DMS79 treated with DMSO at 0.1 percent for 48 hours (cell line): Measurements from ENCODE around the gene PLIN3.
A peak's percentile ranks its signal among the peaks of the same experiment; 100 is the strongest.
"Not testable (repeated sequence)": the region's sequence is repeated elsewhere in the genome, so short reads cannot be mapped to it uniquely, and the experiment has no call there.

Experiments used
- DNase-seq: peaks from one replicate; lab custom pipeline; 2025; lab: John Stamatoyannopoulos, UW

The PLIN3 gene

GRCh38 chr19:4847190-4847973, 20.1 kb downstream of the PLIN3 start:
- DNase-seq, result no peak

GRCh38 chr19:4845975-4846374, 21.5 kb downstream of the PLIN3 start:
- not testable (repeated sequence) for DNase-seq

- no peak for DNase-seq
These were observed 22.9 kb downstream of the PLIN3 start for GRCh38 chr19:4844348-4845179.

- no peak for DNase-seq
These were observed 23.9 kb downstream of the PLIN3 start for GRCh38 chr19:4843647-4843965.

DNA sequence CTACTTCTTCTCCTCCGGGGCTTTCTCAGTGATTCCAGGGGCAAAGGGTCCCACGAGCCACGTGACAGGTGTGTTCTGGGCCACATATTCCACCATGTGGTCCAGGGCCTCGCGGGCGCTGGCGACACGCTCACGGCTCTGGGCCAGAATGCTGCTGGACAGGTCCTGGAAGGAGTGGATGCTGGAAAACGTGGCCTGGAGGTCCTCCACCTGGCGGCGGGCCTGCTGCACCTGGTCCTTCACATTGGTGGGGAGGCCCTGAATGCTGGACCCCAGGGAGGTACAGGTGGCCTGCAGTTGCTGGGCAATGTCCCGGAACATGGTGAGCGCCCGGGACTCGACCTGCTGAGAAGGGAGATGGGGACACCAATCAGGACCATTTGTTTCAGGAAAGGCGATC, 28.3 kb downstream of the PLIN3 start:
- no peak for DNase-seq

GRCh38 chr19:4832776-4833175, 34.7 kb downstream of the PLIN3 start:
- no peak for DNase-seq

DNA sequence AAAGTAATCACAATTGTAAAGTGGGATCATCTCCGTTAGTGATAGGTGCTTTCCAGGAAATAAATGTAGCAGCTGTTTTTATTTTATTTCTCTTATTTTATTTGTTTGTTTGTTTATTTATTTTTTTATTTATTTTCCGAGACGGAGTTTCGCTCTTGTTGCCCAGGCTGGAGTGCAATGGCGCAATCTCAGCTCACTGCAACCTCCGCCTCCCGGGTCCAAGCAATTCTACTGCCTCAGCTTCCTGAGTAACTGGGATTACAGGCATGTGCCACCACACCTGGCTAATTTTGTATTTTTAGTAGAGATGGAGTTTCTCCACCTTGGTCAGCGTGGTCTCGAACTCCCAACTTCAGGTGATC, 35.5 kb downstream of the PLIN3 start:
- DNase-seq, result not testable (repeated sequence)

DNA sequence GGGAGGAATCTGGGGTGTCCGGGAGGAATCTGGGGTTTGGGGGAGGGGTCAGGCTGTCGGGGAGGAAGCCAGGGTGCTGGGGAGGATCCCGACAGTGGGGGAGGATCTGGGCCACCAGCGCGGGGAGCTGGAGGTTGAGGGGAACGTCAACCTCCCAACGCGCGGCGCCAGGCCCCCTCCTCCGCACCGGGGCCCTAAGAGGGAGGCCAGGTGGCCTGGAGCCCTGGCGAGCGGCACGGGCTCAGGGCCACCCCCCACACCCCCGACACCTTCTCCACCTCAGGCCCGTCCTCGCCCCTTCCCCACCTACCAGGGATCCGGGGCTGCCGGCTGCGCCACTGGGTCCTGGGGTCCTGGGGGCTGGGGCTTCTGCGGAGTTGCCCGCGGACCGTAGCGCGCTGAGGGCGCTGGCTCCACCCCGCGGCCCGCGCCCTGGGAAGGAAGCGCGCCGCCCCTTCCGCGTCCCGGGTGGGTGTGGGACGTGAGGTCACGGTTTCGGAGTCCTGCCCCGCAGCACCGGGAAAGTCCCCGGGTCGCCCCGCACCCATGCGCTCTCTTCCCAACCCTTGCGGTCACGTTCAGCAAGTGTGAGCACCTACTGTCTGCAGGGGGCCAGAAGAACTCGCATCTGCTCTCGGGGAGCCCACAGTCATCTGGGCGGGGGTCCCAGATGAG, 36.0 kb downstream of the PLIN3 start, which contains the start of gene TICAM1:
TICAM1 (minus strand) TSS at position 409 of the 675 bp plus-strand sequence. CDS start 13,335 bp downstream, outside the sequence.
- DNase-seq, result peak; percentile 16

- DNase-seq, result no peak
These were observed 36.6 kb downstream of the PLIN3 start for GRCh38 chr19:4830768-4831265.

DNA sequence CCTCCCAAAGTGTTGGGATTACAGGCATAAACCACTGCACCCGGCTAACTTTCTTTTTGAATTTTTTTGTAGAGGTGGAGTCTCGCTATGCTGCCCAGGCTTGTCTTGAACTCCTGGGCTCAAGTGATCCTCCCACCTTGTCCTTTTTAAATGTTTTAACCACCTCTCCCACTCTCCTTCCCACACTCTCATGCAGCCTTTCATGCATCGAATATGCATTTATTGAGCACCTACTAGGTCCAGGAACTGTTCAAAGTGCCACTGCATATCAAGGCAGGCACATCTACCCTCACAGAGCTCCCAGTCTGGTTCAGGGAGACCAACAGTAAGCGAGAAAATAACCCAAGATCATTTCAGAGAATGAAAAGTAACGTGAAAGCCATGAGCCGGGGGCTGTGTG, 37.1 kb downstream of the PLIN3 start:
- no peak for DNase-seq

- no peak for DNase-seq
These were observed 38.3 kb downstream of the PLIN3 start for GRCh38 chr19:4829001-4829712.

DNA sequence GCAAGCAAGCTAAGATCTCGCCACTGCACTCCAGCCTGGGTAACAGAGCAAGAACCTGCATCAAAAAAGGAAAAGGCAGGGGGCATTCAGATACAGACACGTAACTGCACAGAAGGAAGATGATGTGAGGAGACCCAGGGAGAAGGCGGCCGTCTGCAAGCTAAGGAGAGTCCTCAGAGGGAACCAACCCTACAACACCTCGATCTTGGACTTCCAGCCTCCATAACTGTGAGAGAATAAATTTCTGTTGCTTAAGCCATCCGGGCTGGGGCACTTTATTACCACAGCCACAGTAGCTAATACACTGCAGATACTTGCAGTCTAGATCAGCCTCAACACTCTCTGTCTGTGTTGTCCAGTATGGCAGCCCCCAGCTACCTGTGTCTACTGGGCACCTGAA, 43.9 kb downstream of the PLIN3 start:
- DNase-seq, result no peak

DNA sequence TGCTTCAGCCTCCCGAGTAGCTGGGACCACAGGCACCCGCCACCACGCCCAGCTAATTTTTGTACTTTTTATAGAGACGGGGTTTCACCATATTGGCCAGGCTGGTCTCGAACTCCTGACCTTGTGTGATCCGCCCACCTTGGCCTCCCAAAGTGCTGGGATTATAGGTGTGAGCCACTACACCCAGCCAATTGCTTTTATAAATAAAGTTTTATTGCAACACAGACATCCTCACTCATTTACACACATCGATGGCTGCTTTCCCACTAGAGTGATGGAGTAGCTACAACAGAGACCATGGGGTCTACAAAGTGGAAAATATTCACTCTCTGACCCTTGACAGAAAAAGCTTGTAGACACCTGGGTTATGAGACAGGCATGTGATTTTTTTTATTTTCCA, 45.1 kb downstream of the PLIN3 start:
- not testable (repeated sequence) for DNase-seq

GRCh38 chr19:4821265-4821664, 46.2 kb downstream of the PLIN3 start:
- no peak for DNase-seq

- DNase-seq, result no peak
These were observed 49.8 kb downstream of the PLIN3 start for GRCh38 chr19:4817467-4818277.

DNA sequence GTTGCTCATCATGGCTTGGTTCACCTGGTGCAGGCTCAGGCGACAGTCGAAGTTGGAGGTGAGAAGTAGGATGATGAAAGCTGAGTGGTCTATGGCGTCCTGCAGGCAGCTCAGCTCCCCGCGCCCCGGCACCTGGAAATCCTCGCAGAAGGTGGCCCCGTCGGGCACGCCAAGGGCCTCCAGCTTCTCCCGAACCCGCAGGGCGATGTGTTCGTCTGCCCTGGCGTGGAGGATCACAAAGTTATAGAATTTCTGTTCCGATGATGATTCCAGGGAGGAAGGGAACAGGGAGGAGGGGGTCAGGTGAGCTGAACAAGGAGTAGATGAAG, 50.6 kb downstream of the PLIN3 start:
- no peak for DNase-seq

DNA sequence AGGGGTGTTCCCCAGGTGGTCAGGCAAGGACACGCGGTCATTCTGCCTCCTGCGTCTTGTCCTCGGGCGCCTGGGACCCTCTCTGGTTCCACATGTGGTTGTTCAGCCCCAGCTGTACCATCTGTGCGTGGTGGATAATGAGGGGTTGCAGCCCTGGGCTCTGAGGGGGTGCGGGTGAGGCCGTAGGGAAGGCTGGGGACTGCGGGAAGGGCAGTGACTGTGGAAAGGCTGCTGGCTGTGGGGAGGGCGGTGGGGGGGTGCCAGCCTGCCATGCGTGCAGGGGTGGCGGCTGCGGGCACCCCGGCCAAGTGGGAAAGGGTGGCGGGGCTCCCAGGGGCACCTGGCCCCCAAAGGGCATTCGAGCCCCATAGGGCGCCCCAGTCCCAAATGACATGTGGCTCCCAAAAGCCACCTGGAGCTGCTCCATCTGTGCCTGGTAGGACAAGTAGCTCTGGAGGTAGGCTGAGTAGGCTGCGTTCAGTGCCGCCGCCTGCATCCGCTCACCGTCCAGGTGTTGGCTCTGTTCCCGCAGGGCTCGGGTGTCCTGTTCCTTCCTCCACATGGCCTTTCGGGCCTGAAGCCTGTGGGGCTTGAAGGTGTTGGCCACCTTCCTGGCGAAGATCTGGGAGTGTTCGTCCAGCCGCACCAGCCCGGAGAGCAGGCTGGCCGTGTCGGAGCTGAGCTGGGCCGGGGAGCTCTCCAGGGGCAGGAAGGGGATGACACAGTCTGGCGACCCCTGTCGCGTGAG, 51.1 kb downstream of the PLIN3 start:
- DNase-seq, result no peak

DNA sequence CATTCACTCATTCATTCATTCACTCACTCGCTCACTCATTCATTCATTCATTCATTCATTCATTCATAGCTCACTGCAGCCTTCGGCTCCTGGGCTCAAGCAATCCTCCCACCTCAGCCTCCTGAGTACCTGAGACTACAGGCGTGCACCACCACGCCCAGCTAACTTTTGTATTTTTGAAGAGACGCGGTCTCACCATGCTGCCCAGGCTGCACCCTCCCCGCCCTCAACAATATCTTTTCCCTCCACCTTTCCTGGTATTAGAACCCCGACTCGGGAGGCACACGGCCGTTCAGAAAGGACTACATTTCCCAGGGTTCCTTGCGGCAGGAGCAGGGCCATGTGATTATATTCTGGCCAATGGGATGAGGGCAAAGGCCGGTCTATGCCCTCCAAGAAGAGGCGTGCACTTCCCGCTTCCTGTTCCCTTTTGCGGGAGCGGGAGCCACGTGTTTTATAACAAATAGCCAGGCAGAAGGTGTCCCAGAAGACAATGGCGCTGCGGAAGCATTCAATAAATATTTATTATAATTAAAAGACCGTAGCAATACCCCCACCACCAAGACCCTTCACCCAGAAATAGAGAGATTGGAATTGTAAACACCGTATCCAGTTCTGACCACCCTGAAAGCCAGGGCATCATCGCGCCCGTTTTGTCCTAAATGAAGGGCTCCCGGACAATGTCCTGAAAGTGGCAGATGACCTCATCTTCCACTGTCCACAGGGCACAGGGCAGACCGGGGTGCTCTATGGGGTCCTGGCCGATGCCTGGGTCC, 51.9 kb downstream of the PLIN3 start:
- DNase-seq, result peak; percentile 12

DNA sequence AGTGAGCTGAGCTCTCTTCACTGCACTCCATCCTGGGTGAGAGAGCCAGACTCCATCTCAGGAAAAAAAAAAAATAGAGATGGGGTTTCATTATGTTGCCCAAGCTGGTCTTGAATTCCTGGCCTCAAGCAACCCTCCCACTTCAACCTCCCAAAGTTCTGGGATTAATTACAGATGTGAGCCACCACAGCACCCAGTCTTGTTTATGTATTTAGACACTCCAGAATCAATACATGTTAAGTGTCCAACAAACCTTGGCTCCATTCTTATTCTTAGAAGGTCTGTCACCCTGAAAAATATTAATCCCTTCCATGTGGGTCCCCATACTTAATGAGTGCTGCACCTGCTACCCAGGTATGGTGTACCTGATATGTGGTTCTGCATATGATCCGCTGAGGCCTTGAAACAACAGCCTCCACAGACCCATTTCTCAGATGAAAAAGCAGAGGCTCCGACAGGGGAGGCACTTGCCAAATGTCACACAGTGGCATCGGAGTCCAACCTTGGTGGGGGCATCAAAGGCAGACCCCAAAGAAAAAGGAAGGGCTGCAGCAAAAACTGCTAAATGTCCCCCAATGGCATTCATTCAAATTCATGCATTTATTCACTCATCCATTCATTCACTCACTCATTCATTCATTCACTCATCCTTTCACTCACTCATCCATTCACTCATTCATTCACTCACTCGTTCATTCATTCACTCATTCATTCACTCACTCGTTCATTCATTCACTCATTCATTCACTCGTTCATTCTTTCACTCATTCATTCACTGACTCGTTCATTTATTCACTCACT, 52.6 kb downstream of the PLIN3 start:
- DNase-seq, result no peak
